Smooth muscle cell (in vitro differentiated cells): Measurements from ENCODE around the gene C2orf68. TPM values are rescaled to one million over a fixed set of nuclear protein-coding genes. Genes with fewer than 3 reads are reported as not detected.

Source experiments
- DNase-seq: peaks from one replicate; lab custom pipeline; 2025; ENCODE audit not compliant: unreplicated experiment; lab: John Stamatoyannopoulos, UW
- H2AFZ ChIP-seq: fragments of 200-600 bp; sonication (generic); 2 replicates; pipeline ENCODE4 v1.6.0; 2016; ENCODE audit warnings: antibody characterized with exemption, low read depth, mild to moderate bottlenecking
- H3F3A ChIP-seq: fragments of 200-600 bp; sonication (generic); 2 replicates; pipeline ENCODE4 v1.6.0; 2017; ENCODE audit warnings: antibody characterized with exemption, low read depth
- H3K27ac ChIP-seq: fragments of 200-600 bp; sonication (generic); 2 replicates; pipeline ENCODE4 v1.5.1; 2016; ENCODE audit warnings: low read depth, mild to moderate bottlenecking
- H3K27me3 ChIP-seq: fragments of 200-600 bp; sonication (generic); 2 replicates; pipeline ENCODE4 v1.6.1; 2016; ENCODE audit warnings: low read depth, mild to moderate bottlenecking
- H3K36me3 ChIP-seq: fragments of 200-600 bp; sonication (generic); 2 replicates; pipeline ENCODE4 v1.5.1; 2016; ENCODE audit warnings: low read depth
- H3K4me1 ChIP-seq: fragments of 200-600 bp; sonication (generic); 2 replicates; pipeline ENCODE4 v1.5.1; 2016; ENCODE audit warnings: low read depth
- H3K4me2 ChIP-seq: fragments of 200-600 bp; sonication (generic); 2 replicates; pipeline ENCODE4 v1.6.0; 2016; ENCODE audit warnings: mild to moderate bottlenecking
- H3K4me3 ChIP-seq: fragments of 200-600 bp; sonication (generic); 2 replicates; pipeline ENCODE4 v1.5.1; 2016; ENCODE audit warnings: mild to moderate bottlenecking
- H3K79me2 ChIP-seq: fragments of 200-600 bp; sonication (generic); 2 replicates; pipeline ENCODE4 v1.6.0; 2016; ENCODE audit warnings: low read depth, mild to moderate bottlenecking
- H3K9ac ChIP-seq: fragments of 200-600 bp; sonication (generic); 2 replicates; pipeline ENCODE4 v1.6.0; 2016; ENCODE audit warnings: low read depth
- H3K9me3 ChIP-seq: fragments of 200-600 bp; sonication (generic); replicated peaks from 2 replicates; pipeline ENCODE4 v1.5.1; 2016; ENCODE audit warnings: low read depth
- H4K20me1 ChIP-seq: fragments of 200-600 bp; sonication (generic); 2 replicates; pipeline ENCODE4 v1.6.0; 2016; ENCODE audit warnings: low read depth
- CTCF ChIP-seq: fragments of 200-600 bp; sonication (generic); IDR thresholded peaks from 2 replicates; pipeline ENCODE4 v1.5.1; 2017; ENCODE audit warnings: borderline replicate concordance, mild to moderate bottlenecking, antibody characterized with exemption; ENCODE audit not compliant: insufficient read depth, poor library complexity, severe bottlenecking
- WGBS: methylation state at CpG from one replicate; pipeline ENCODE4 v1.1.7; 2016; ENCODE audit warnings: low lambda C conversion rate; 5-methylcytosine and 5-hydroxymethylcytosine counted together
- polyA plus RNA-seq: library from polyadenylated mRNA; unstranded; fragments of >200 nt; fragmentation: Nextera tagmentation; extraction: Ambion mirVana; gene quantifications from 2 replicates; pipeline ENCODE4 v1.2.1, GENCODE V29; 2016
- total RNA-seq: library from RNA; depleted of rRNA; stranded (reverse); fragments of >200 nt; gene quantifications from 2 replicates; pipeline ENCODE4 v1.2.3, GENCODE V29; 2014

Gene C2orf68
- total and polyA plus RNA-seq, 2 experiments from 2014 or later: 7.9 to 10.1 TPM

GRCh38 chr2:85635011-85635410, 23.1 kb upstream of the C2orf68 start:
- Histone ChIP-seq H3K79me2 (no peaks in the 10 kb centered on the region), H3K36me3 (peaks cover 17% of the 10 kb centered on the region), H3K4me3 (no peak overlapping the region), H3K27me3 (no peaks in the 10 kb centered on the region), H3K4me1 (no peaks in the 10 kb centered on the region), H3K4me2 (no peak overlapping the region), H3K9me3 (no peaks in the 10 kb centered on the region), H3K9ac (no peak overlapping the region), H2AFZ (no peak overlapping the region), H4K20me1 (peaks cover 19% of the 10 kb centered on the region), H3K27ac (no peak overlapping the region), H3F3A (peaks cover 5% of the 10 kb centered on the region)
- no peak for TF ChIP-seq CTCF
- WGBS: 99% methylated on average over 8 of the region's 8 CpGs
- DNase-seq: no peak

GRCh38 chr2:85631316-85631715, 19.4 kb upstream of the C2orf68 start:
- Histone ChIP-seq H2AFZ (no peak overlapping the region), H4K20me1 (peaks cover 19% of the 10 kb centered on the region), H3K79me2 (no peaks in the 10 kb centered on the region), H3K4me3 (no peak overlapping the region), H3K4me1 (no peaks in the 10 kb centered on the region), H3K27me3 (no peaks in the 10 kb centered on the region), H3K36me3 (peaks cover 9% of the 10 kb centered on the region), H3F3A (no peaks in the 10 kb centered on the region), H3K27ac (no peak overlapping the region), H3K9ac (no peak overlapping the region), H3K4me2 (no peak overlapping the region), H3K9me3 (no peaks in the 10 kb centered on the region)
- DNase-seq: no peak
- 98% methylated on average over 3 of the region's 3 CpGs for WGBS
- TF ChIP-seq CTCF: no peak

GRCh38 chr2:85628658-85629057, 16.8 kb upstream of the C2orf68 start:
- Histone ChIP-seq H2AFZ (no peak overlapping the region), H3K9me3 (no peaks in the 10 kb centered on the region), H3K9ac (no peak overlapping the region), H3K4me1 (no peaks in the 10 kb centered on the region), H4K20me1 (peaks cover 17% of the 10 kb centered on the region), H3K79me2 (no peaks in the 10 kb centered on the region), H3F3A (no peaks in the 10 kb centered on the region), H3K27ac (peak overlapping the region; percentile 59), H3K27me3 (no peaks in the 10 kb centered on the region), H3K4me2 (no peak overlapping the region), H3K4me3 (no peak overlapping the region), H3K36me3 (peaks cover 22% of the 10 kb centered on the region)
- DNase-seq: no peak
- TF ChIP-seq CTCF: no peak
- 37% methylated on average over 2 of the region's 2 CpGs for WGBS

- Histone ChIP-seq H4K20me1 (peaks cover 25% of the 10 kb centered on the region), H3K27ac (no peak overlapping the region), H3K4me3 (no peak overlapping the region), H3K27me3 (no peaks in the 10 kb centered on the region), H3K9ac (no peak overlapping the region), H3K4me2 (no peak overlapping the region), H3K9me3 (no peaks in the 10 kb centered on the region), H3K79me2 (peaks cover 28% of the 10 kb centered on the region), H3K36me3 (peaks cover 15% of the 10 kb centered on the region), H3K4me1 (no peaks in the 10 kb centered on the region), H2AFZ (no peak overlapping the region), H3F3A (no peaks in the 10 kb centered on the region)
- DNase-seq: no peak
- WGBS: 98% methylated on average over 5 of the region's 5 CpGs
- no peak for TF ChIP-seq CTCF
Observed at GRCh38 chr2:85623991-85624390, 12.1 kb upstream of the C2orf68 start.
